NT2/D1 (cell line): Measurements from ENCODE around the gene GRM7.

ENCODE experiments used
- DNase-seq: peaks from one replicate; pipeline ENCODE4 v3.0.0-alpha.2; 2011; ENCODE audit warnings: low read depth, low spot score
- H3K27me3 ChIP-seq: 2 replicates; pipeline ENCODE4 v1.6.0; 2011; ENCODE audit warnings: mild to moderate bottlenecking; ENCODE audit not compliant: insufficient read length, insufficient read depth
- H3K36me3 ChIP-seq: 2 replicates; pipeline ENCODE4 v1.6.1; 2011; ENCODE audit warnings: mild to moderate bottlenecking, low read length, mixed read lengths; ENCODE audit not compliant: insufficient read depth, insufficient read length
- H3K4me1 ChIP-seq: 2 replicates; pipeline ENCODE4 v1.5.1; 2011; ENCODE audit not compliant: insufficient read depth, insufficient read length
- H3K4me3 ChIP-seq: 2 replicates; pipeline ENCODE4 v1.5.1; 2011; ENCODE audit warnings: low read depth; ENCODE audit not compliant: insufficient read length
- H3K9ac ChIP-seq: 2 replicates; pipeline ENCODE4 v1.6.0; 2011; ENCODE audit warnings: low read depth; ENCODE audit not compliant: insufficient read length
- H3K9me3 ChIP-seq: 2 replicates; pipeline ENCODE4 v1.5.1; 2011; ENCODE audit warnings: mild to moderate bottlenecking, low read length; ENCODE audit not compliant: insufficient read depth
- SUZ12 ChIP-seq: IDR thresholded peaks from 2 replicates; pipeline ENCODE4 v1.6.1; 2011; ENCODE audit not compliant: insufficient read length, insufficient read depth; ENCODE audit errors: extremely low read depth
- YY1 ChIP-seq: IDR thresholded peaks from 2 replicates; pipeline ENCODE4 v1.6.1; 2011; ENCODE audit not compliant: insufficient read length, insufficient read depth
- ZNF274 ChIP-seq: IDR thresholded peaks from 2 replicates; pipeline ENCODE4 v1.6.1; 2011; ENCODE audit warnings: mild to moderate bottlenecking, low read depth, low read length

Gene GRM7

GRCh38 chr3:7745711-7746110 is 884.8 kb downstream of the GRM7 start:
- DNase-seq, result no peak
- H3K9ac ChIP-seq, result no peak overlapping the region
- no peaks in the 10 kb centered on the region for H3K27me3 ChIP-seq
- no peaks in the 10 kb centered on the region for H3K9me3 ChIP-seq
- H3K4me1 ChIP-seq, result no peaks in the 10 kb centered on the region
- TF ChIP-seq ZNF274 (no peak), YY1 (no peak), SUZ12 (no peak)
- H3K4me3 ChIP-seq, result no peak overlapping the region
- no peaks in the 10 kb centered on the region for H3K36me3 ChIP-seq

- Histone ChIP-seq H3K4me1 (no peaks in the 10 kb centered on the region), H3K9ac (no peak overlapping the region), H3K9me3 (no peaks in the 10 kb centered on the region), H3K36me3 (no peaks in the 10 kb centered on the region), H3K4me3 (no peak overlapping the region), H3K27me3 (no peaks in the 10 kb centered on the region)
- no peak for DNase-seq
- TF ChIP-seq SUZ12, result no peak
- no peak for TF ChIP-seq ZNF274
Measured at GRCh38 chr3:7749931-7750695, 889.2 kb downstream of the GRM7 start.

GRCh38 chr3:7752005-7752404 is 891.1 kb downstream of the GRM7 start:
- TF ChIP-seq SUZ12, result no peak
- TF ChIP-seq YY1, result no peak
- no peak for TF ChIP-seq ZNF274

GRCh38 chr3:7754653-7755441 is 893.9 kb downstream of the GRM7 start:
- no peak overlapping the region for H3K4me3 ChIP-seq
- no peak for TF ChIP-seq ZNF274
- TF ChIP-seq YY1, result no peak
- TF ChIP-seq SUZ12, result no peak
- no peaks in the 10 kb centered on the region for H3K36me3 ChIP-seq
- H3K4me1 ChIP-seq, result no peaks in the 10 kb centered on the region
- DNase-seq, result no peak
- no peaks in the 10 kb centered on the region for H3K27me3 ChIP-seq
- no peaks in the 10 kb centered on the region for H3K9me3 ChIP-seq
- no peak overlapping the region for H3K9ac ChIP-seq

More at GRCh38 chr3:7752005-7752404, 891.1 kb downstream of the GRM7 start:
- Histone ChIP-seq H3K9me3 (no peaks in the 10 kb centered on the region), H3K36me3 (no peaks in the 10 kb centered on the region), H3K27me3 (no peaks in the 10 kb centered on the region), H3K4me3 (no peak overlapping the region), H3K4me1 (no peaks in the 10 kb centered on the region), H3K9ac (no peak overlapping the region)
- no peak for DNase-seq

GRCh38 chr3:7759630-7760029 is 898.7 kb downstream of the GRM7 start:
- Histone ChIP-seq H3K9me3 (0 out of 2 replicates have a peak, but pooled peaks cover 10% of the 10 kb centered on the region), H3K4me3 (no peak overlapping the region), H3K36me3 (no peaks in the 10 kb centered on the region), H3K4me1 (no peaks in the 10 kb centered on the region), H3K9ac (no peak overlapping the region), H3K27me3 (no peaks in the 10 kb centered on the region)
- DNase-seq, result no peak
- no peak for TF ChIP-seq YY1
- no peak for TF ChIP-seq SUZ12
- TF ChIP-seq ZNF274, result no peak

GRCh38 chr3:7760718-7761117 is 899.8 kb downstream of the GRM7 start:
- H3K9me3 ChIP-seq, result 0 out of 2 replicates have a peak, but pooled peaks cover 10% of the 10 kb centered on the region
- H3K4me1 ChIP-seq, result no peaks in the 10 kb centered on the region
- H3K9ac ChIP-seq, result no peak overlapping the region
- no peak for TF ChIP-seq YY1
- no peak for TF ChIP-seq SUZ12
- TF ChIP-seq ZNF274, result no peak
- no peak for DNase-seq
- no peaks in the 10 kb centered on the region for H3K36me3 ChIP-seq
- H3K27me3 ChIP-seq, result no peaks in the 10 kb centered on the region
- no peak overlapping the region for H3K4me3 ChIP-seq

GRCh38 chr3:7764115-7764514 is 903.2 kb downstream of the GRM7 start:
- Histone ChIP-seq H3K4me3 (no peak overlapping the region), H3K27me3 (no peaks in the 10 kb centered on the region), H3K9me3 (0 out of 2 replicates have a peak, but pooled peaks cover 10% of the 10 kb centered on the region), H3K4me1 (no peaks in the 10 kb centered on the region), H3K36me3 (no peaks in the 10 kb centered on the region), H3K9ac (no peak overlapping the region)
- no peak for TF ChIP-seq SUZ12
- no peak for TF ChIP-seq ZNF274
- no peak for DNase-seq
